HepG2 (cell line): Measurements from ENCODE around the gene CYSLTR2.

Source experiments
- HMG20B ChIP-seq: conservative IDR thresholded peaks from 2 replicates; pipeline ENCODE4 v1.6.1; 2016; ENCODE audit warnings: missing genetic modification reagents, missing compliant biosample characterization
- MXD4 ChIP-seq: IDR thresholded peaks from 2 replicates; pipeline ENCODE4 v1.6.1; 2016; ENCODE audit warnings: mild to moderate bottlenecking, missing biosample characterization, missing genetic modification reagents
- NR1H2 ChIP-seq: sonication (generic); formaldehyde crosslinking; IDR thresholded peaks from 2 replicates; pipeline ENCODE4 v1.8.1; 2022; ENCODE audit warnings: low read depth, missing genetic modification reagents, borderline replicate concordance
- POLR2AphosphoS2 ChIP-seq: IDR thresholded peaks from 2 replicates; pipeline ENCODE4 v1.6.1; 2011; ENCODE audit warnings: low read depth, low read length, improper control_type of control experiment
- REXO4 ChIP-seq: sonication (generic); formaldehyde crosslinking; IDR thresholded peaks from 2 replicates; pipeline ENCODE4 v1.8.0; 2022; ENCODE audit warnings: missing genetic modification reagents, mild to moderate bottlenecking, borderline replicate concordance
- TCF12 ChIP-seq, 2 experiments: fragments of 450-650 bp in 1 of 2; sonication (generic) in 1 of 2; formaldehyde crosslinking in 1 of 2; IDR thresholded peaks; 2 replicates each; pipeline versions ENCODE4 v1.6.1 to v1.8.0; 2017 to 2022; ENCODE audit warnings: antibody characterized with exemption in 1 of 2, mild to moderate bottlenecking in 1 of 2, missing genetic modification reagents in 1 of 2, moderate library complexity in 1 of 2
- TSC22D2 ChIP-seq: sonication (generic); formaldehyde crosslinking; IDR thresholded peaks from 2 replicates; pipeline ENCODE4 v1.5.1; 2020; ENCODE audit warnings: missing genetic modification reagents, mild to moderate bottlenecking, borderline replicate concordance

DNA sequence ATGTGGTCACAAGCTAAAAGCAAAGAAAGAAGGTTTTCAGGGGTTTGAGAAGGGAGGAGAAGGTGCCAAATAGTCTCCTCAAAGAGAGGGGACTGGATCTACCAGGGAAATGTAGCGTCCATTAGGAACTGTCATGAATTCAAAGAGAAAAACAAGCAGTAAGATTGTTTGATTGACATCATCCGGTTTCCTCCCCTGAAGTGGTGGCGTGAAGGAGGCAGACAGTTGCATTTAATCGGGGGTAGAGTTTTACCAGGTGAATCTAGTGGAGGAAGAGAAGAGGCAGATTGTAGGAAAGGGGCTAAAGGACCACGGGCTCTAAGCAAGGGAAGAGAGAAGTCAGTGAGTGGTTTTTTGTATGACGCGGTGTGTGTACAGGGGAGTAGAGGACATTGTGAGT lies 13.0 kb upstream of the CYSLTR2 start:
- TF ChIP-seq NR1H2 (CRISPR knock-in tag) (no peak), POLR2AphosphoS2 (no peak), HMG20B (CRISPR knock-in tag) (no peak), TCF12 (IDR thresholded peaks at IDR 0.05) (no peak), TCF12 (CRISPR knock-in tag; IDR thresholded peaks at IDR 0.05) (no peak), TSC22D2 (no peak), REXO4 (CRISPR knock-in tag) (no peak), MXD4 (CRISPR knock-in tag) (no peak)
